GM13977 (cell line): ENCODE data around the gene PML.
"Not testable (repeated sequence)": the region's sequence is repeated elsewhere in the genome, so short reads cannot be mapped to it uniquely, and the experiment has no call there.

Experiments used
- DNase-seq: peaks from one replicate; pipeline ENCODE4 v3.0.0; 2012; ENCODE audit warnings: low spot score
- CTCF ChIP-seq: IDR thresholded peaks from 2 replicates; pipeline ENCODE4 v1.5.1; 2012; ENCODE audit warnings: mild to moderate bottlenecking, control low read depth; ENCODE audit not compliant: insufficient read depth; ENCODE audit errors: extremely low read depth, missing control alignments
- in situ Hi-C: fragments of 300-500 bp; cut with MboI; formaldehyde crosslinking; loops from one replicate; pipeline ENCODE4 v1.12.0; 2022; ENCODE audit warnings: low sequenced_read_pairs, low pct_unique_long_range_greater_than_20kb, mixed read lengths, inconsistent platforms; ENCODE audit not compliant: unreplicated experiment

The PML gene

GRCh38 chr15:74060251-74060650 lies 65.7 kb downstream of the PML start:
- no peak for TF ChIP-seq CTCF
- in situ Hi-C loops = no loop called here

GRCh38 chr15:74062236-74062635 lies 67.7 kb downstream of the PML start:
- in situ Hi-C loops = no loop called here
- TF ChIP-seq CTCF = no peak
- DNase-seq = no peak

More at GRCh38 chr15:74060251-74060650, 65.7 kb downstream of the PML start:
- DNase-seq = no peak

- no peak for TF ChIP-seq CTCF
- DNase-seq = no peak
- in situ Hi-C loops = no loop called here
Observed at GRCh38 chr15:74062671-74063070, 68.2 kb downstream of the PML start.

GRCh38 chr15:74063425-74064146 lies 69.1 kb downstream of the PML start:
- in situ Hi-C loops = not testable (repeated sequence)

GRCh38 chr15:74064183-74064582 lies 69.7 kb downstream of the PML start:
- DNase-seq, in situ Hi-C loops: not testable (repeated sequence)

More at GRCh38 chr15:74063425-74064146, 69.1 kb downstream of the PML start:
- DNase-seq = not testable (repeated sequence)

- DNase-seq, in situ Hi-C loops: not testable (repeated sequence)
Observed at GRCh38 chr15:74064822-74065221, 70.3 kb downstream of the PML start.

- TF ChIP-seq CTCF = peak; percentile 41
- DNase-seq, in situ Hi-C loops: not testable (repeated sequence)
Observed at GRCh38 chr15:74065684-74066411, 71.3 kb downstream of the PML start.

- DNase-seq, in situ Hi-C loops: not testable (repeated sequence)
Observed at GRCh38 chr15:74071645-74072044, 77.1 kb downstream of the PML start.

- DNase-seq, in situ Hi-C loops: not testable (repeated sequence)
Observed at GRCh38 chr15:74072132-74072531, 77.6 kb downstream of the PML start.
